Activated CD4-positive, CD25-positive, alpha-beta regulatory T cell treated with anti-CD3 and anti-CD28 coated beads, Interleukin-2, amount 50 U/mL, for 24 hours (primary cell): ENCODE data around the gene FAM24B.
"Not testable (repeated sequence)": the region's sequence is repeated elsewhere in the genome, so short reads cannot be mapped to it uniquely, and the experiment has no call there.

Experiments used
- ATAC-seq, 2 donors: fragments of 150-1000 bp; cut with Tn5 transposase; one replicate each; pipeline ENCODE4 v1.10.0; 2021; ENCODE audit warnings: mild to moderate bottlenecking in 1 of 2, moderate library complexity in 1 of 2

FAM24B gene, protein sequence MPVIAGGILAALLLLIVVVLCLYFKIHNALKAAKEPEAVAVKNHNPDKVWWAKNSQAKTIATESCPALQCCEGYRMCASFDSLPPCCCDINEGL

GRCh38 chr10:122879339-122880273 is at the start of gene FAM24B:
Gene FAM24B, minus strand, starts transcription at chr10:122879581. Its CDS starts 29,066 bp downstream, at chr10:122850515.
- ATAC-seq: peak; percentile 79 to 81

- no peak for ATAC-seq
These were observed 36.3 kb upstream of the FAM24B start for GRCh38 chr10:122915700-122916099.

DNA sequence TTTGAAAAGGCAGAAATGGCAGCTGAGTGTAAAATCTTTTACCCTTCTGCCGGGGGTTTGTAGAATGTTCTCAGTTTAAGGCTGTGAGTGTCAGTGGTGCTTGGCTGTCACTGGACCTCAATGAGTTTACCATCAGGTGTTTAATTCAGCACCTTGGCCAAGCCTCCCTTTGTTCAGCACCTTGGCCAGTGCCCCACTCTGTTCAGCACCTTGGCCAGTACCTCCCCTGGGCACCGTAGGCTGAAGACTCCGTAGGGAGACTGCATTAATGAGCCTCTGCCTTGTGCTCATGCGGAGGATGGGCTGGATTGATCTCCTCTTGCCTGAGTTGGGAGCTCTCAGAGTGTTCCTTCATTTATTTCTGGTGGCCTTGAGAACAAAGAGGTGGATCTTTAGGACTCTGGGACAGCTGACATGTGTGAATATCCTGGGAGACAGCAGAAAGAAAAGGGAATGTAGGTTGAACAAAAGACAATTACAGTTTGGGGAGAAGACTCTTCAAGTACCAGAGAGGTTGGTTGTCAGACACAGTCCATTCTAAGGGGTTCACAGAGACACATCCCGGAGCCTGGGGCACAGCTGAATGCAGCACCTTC is 32.6 kb upstream of the FAM24B start:
- ATAC-seq: no peak

DNA sequence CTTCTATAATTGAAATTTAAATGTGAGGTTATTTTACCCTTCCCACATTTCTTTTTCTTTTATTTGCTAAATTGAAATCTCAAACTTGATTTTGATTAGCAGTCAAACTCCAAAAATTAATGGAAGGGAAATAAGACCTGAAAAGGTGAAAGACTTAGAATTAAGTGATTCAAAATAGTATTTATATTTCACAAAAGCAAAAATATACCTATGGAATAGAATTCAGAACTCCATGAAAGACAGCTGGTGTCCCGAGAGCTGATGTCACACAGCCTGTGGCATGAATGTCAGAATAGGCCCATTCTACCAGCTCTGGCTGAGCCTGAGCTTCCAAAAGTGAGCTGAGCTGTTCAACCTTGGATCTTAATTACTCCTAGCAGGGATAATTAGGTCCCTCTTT is 30.9 kb upstream of the FAM24B start, which contains the start of gene FAM24A:
TSS of gene FAM24A (plus strand) at position 301 of the 400 bp plus-strand sequence. CDS start 1,025 bp downstream, outside the sequence.
- ATAC-seq: no peak

GRCh38 chr10:122903861-122904260 is 24.5 kb upstream of the FAM24B start:
- not testable (repeated sequence) for ATAC-seq

DNA sequence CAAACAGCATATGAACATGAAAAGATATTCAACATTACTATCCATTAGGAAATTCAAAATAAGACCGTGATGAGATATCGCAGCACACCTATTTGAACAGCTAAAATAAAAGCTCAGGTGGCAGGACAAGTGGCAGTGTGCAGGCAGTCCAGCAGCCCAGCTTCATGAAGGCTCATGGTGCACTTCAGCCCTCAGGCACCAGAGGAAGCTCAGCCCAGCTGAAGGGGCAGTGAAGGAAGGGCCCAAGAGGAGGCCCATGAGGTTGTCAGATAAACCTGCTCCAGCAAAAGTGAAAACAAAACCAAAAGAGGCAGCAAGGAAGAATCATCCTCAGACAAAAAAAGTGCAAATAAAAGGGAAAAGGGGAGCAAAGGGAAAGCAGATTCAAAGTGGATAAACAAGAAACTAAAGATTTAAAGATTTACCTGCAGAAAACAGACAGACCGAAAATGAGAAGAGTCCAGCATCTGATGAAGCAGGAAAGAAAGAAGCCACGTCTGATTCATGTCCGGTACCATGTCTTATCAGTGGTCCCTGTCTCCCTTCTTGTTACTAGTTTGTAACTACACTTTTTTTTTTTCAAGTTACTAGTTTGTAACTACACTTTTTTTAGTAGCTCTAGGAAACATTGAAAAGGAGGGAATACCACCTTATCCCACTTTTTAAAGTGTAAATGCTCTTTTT is 15.0 kb upstream of the FAM24B start:
- no peak for ATAC-seq

DNA sequence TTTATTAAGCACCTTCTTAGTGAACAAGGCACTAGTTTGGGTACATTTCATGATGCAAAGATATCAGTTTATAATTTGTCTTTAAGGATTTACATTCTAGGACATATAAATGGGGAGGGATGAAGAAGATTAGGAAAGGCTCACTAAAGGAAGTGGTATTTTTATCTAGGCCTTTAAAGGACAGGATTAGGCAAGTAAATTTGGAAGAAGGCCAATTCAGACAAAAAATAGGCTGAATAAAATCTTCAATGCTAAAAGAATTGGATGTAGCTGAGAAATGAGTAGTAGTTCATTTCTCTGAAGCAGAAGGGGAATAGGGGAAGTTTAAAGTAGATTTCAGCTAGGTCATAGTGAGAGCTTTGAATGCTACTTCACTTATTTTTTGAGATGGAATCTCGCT is 4.8 kb upstream of the FAM24B start:
- ATAC-seq: no peak

DNA sequence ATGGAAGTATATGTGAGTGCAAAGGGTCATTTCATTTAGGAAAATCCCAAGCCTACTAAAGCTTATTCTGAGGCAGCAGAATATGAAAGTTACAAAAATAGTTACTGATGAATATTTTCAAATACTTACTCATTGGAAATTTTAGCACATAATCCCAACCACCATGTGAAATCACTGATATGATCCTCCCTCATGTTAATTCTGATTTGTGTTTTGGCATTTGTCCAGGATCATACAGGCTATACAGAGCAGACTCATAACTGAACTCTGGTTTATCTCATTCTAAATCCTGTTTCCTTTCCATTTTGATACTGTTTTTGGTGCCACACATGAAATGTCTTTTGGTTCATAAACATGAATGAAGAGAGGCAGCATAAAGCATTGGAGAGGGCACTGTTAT is 3.4 kb upstream of the FAM24B start:
- ATAC-seq: no peak

- ATAC-seq: peak; percentile 8 to 17
These were observed 512 bp downstream of the FAM24B start for GRCh38 chr10:122878799-122879338.

DNA sequence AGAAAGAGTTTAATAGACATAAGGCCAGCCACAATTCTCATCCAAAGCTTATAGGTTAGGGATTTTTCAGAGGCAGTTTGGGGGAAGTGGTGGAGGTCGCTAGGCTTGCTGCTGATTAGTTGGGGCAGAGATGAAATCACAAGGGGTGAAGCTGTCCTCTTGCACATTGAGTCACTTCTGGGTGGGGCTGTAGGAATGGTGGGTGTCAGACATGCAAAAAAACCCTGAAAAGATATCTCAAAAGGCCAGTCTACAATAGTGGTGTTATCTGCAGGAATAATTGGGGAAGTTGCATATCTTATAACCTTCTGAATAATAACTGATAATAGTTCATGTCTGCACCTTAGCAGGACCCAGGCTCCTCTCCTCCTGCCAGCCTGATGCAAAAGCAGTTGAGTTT is 2.1 kb downstream of the FAM24B start:
- ATAC-seq: no peak

DNA sequence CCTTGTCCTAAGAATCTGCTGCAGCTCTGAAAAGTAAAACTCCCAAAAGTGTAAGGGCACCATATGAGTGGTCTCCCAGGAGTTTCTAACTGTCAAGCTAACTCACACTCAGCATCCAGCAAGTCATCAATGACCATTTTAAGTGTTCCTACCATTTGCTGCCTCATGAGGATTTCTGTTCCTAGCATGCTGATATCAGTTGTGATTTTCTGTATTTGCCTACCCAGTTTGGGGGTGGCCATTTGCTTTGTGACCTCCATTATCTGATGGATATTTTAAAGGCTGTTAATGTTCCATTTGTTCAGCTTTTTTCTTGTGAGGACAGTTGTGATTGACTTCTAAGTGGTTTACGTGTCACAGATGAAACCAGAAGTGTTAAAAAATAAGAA is 2.9 kb downstream of the FAM24B start:
- no peak for ATAC-seq

- no peak for ATAC-seq
These were observed 3.4 kb downstream of the FAM24B start for GRCh38 chr10:122875843-122876466.

- not testable (repeated sequence) for ATAC-seq
These were observed 7.4 kb downstream of the FAM24B start for GRCh38 chr10:122871947-122872346.

GRCh38 chr10:122868768-122869167 is 10.6 kb downstream of the FAM24B start:
- ATAC-seq: not testable (repeated sequence)

GRCh38 chr10:122866757-122867482 is 12.5 kb downstream of the FAM24B start:
- peak in 1 of 2 donors; percentile 65 for ATAC-seq

DNA sequence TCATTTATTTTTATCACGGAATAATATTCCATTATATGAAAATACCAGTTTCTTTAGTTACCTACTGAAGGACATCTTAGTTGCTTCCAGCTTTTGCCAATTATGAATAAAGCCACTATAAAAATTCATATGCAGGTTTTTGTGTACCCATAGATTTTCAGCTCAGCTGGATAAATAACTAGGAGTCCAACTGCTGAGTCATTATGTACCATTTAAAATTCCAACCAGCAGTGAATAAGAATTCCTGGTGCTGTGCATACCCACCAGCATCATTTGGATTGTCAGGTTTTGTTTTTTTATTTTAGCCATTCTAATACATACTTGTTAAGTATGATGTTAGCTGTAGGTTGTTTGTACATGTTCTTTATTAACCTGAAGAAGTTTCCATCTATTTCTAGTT is 14.5 kb downstream of the FAM24B start:
- ATAC-seq: no peak

- no peak for ATAC-seq
These were observed 15.2 kb downstream of the FAM24B start for GRCh38 chr10:122864194-122864592.

GRCh38 chr10:122863216-122864193 is 15.9 kb downstream of the FAM24B start:
- no peak for ATAC-seq

GRCh38 chr10:122861711-122862161 is 17.6 kb downstream of the FAM24B start:
- no peak for ATAC-seq

DNA sequence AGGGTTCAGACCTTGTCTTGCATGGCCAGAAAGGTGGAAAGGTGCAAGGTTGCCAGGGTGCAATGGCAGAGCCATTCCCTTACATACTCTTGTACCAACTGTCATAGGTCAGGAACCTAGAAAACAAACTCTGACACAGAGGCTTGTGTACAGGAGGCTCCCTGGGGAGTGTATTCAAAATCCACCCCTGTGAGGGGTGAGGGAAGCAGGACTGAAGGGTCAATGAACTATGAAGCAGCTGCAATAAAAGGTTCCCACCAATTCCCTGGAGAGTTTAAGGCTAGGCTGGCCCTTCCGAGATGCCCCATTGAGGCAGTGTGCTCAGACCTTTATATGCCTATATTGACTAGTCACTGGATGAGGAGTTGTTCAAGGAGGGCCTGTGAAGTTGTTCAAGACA is 19.9 kb downstream of the FAM24B start:
- ATAC-seq: no peak
